GM21515 (cell line): Measurements from ENCODE around the gene CACNA1B.
"Not testable (repeated sequence)": the region's sequence is repeated elsewhere in the genome, so short reads cannot be mapped to it uniquely, and the experiment has no call there.

Source experiments
- ATAC-seq: cut with Tn5 transposase; IDR thresholded peaks from one replicate; pipeline ENCODE4 v1.9.1; 2021; ENCODE audit not compliant: unreplicated experiment

CACNA1B gene

GRCh38 chr9:137877506-137878122, at the start of gene CACNA1B:
Gene CACNA1B (plus strand): TSS chr9:137877782. CDS start chr9:137877934, 152 bp downstream.
- ATAC-seq = not testable (repeated sequence)

GRCh38 chr9:137827908-137828526, 49.6 kb upstream of the CACNA1B start:
- ATAC-seq = no peak

GRCh38 chr9:137828527-137829259, 48.9 kb upstream of the CACNA1B start:
- no peak for ATAC-seq

GRCh38 chr9:137829260-137829996, 48.2 kb upstream of the CACNA1B start:
- ATAC-seq = no peak

- ATAC-seq = no peak
Observed at GRCh38 chr9:137832191-137832700, 45.3 kb upstream of the CACNA1B start.

- no peak for ATAC-seq
Observed at GRCh38 chr9:137832830-137833590, 44.6 kb upstream of the CACNA1B start.

- ATAC-seq = no peak
Observed at GRCh38 chr9:137833721-137834613, 43.6 kb upstream of the CACNA1B start.

- no peak for ATAC-seq
Observed at GRCh38 chr9:137834846-137835546, 42.6 kb upstream of the CACNA1B start.

- no peak for ATAC-seq
Observed at GRCh38 chr9:137836151-137836830, 41.3 kb upstream of the CACNA1B start.

- no peak for ATAC-seq
Observed at GRCh38 chr9:137836831-137837241, 40.7 kb upstream of the CACNA1B start.

GRCh38 chr9:137837345-137838278, 40.0 kb upstream of the CACNA1B start:
- ATAC-seq = no peak

- ATAC-seq = no peak
Observed at GRCh38 chr9:137838576-137838975, 39.0 kb upstream of the CACNA1B start.

GRCh38 chr9:137843355-137843754, 34.2 kb upstream of the CACNA1B start:
- ATAC-seq = no peak

- no peak for ATAC-seq
Observed at GRCh38 chr9:137851516-137852267, 25.9 kb upstream of the CACNA1B start.

GRCh38 chr9:137853392-137853995, 24.1 kb upstream of the CACNA1B start:
- ATAC-seq = no peak

GRCh38 chr9:137860361-137860760, 17.2 kb upstream of the CACNA1B start:
- no peak for ATAC-seq
